ENCODE results near the gene MGAT5. TPM values are rescaled to one million over a fixed set of nuclear protein-coding genes. Genes with fewer than 3 reads are reported as not detected.

MGAT5 gene
- total and polyA plus RNA-seq, 4 donors = 3.6 to 53.7 (median 31.3) TPM

GRCh38 chr2:134287323-134287722 is 33.5 kb downstream of the MGAT5 start:
- Histone ChIP-seq H3K9ac (ENCODE audit: insufficient read depth in 1 of 2, low read length in 2 of 2) (no peak overlapping the region), H3K4me1 (ENCODE audit: control insufficient read depth in 5 of 5, insufficient read depth in 5 of 5, low read length in 5 of 5) (peaks cover 0 to 21% (median 2%) of the 10 kb centered on the region in 5 donors), H3K9me3 (ENCODE audit: control insufficient read depth in 4 of 4, insufficient read depth in 3 of 4, low read length in 3 of 4) (no peaks in the 10 kb centered on the region), H3K36me3 (ENCODE audit: control insufficient read depth in 4 of 4, insufficient read depth in 4 of 4, low read length in 4 of 4) (no peaks in the 10 kb centered on the region), H3K4me3 (no peak overlapping the region), H3K27me3 (ENCODE audit: control insufficient read depth in 3 of 3, insufficient read depth in 3 of 3, low read length in 2 of 3) (no peaks in the 10 kb centered on the region), H3K27ac (ENCODE audit: low read depth in 1 of 2, low read length in 1 of 2) (no peak overlapping the region)
- no peak for ATAC-seq (ENCODE audit: insufficient read depth, low FRiP score)
- WGBS, 2 donors = 87 to 90% methylated on average over 2 of the region's 2 CpGs
- no peak for TF ChIP-seq CTCF (IDR thresholded peaks at IDR 0.05; ENCODE audit: control extremely low read depth, extremely low read depth)
- DNase-seq = peak in 1 of 3 donors; percentile 15

- no peak for DNase-seq
- no peak overlapping the region for H3K27ac ChIP-seq (ENCODE audit: low read depth in 1 of 2, low read length in 1 of 2)
- no peak overlapping the region for H3K4me3 ChIP-seq
- no peak overlapping the region for H3K9ac ChIP-seq (ENCODE audit: insufficient read depth in 1 of 2, low read length in 2 of 2)
- no peaks in the 10 kb centered on the region for H3K9me3 ChIP-seq (ENCODE audit: control insufficient read depth in 4 of 4, insufficient read depth in 3 of 4, low read length in 3 of 4)
- no peak for TF ChIP-seq CTCF (IDR thresholded peaks at IDR 0.05; ENCODE audit: control extremely low read depth, extremely low read depth)
- no peaks in the 10 kb centered on the region for H3K27me3 ChIP-seq (ENCODE audit: control insufficient read depth in 3 of 3, insufficient read depth in 3 of 3, low read length in 2 of 3)
- 88 to 90% methylated on average over 3 of the region's 3 CpGs for WGBS, 2 donors
- H3K4me1 ChIP-seq (ENCODE audit: control insufficient read depth in 5 of 5, insufficient read depth in 5 of 5, low read length in 5 of 5) = peaks cover 0 to 18% (median 2%) of the 10 kb centered on the region in 5 donors
- no peaks in the 10 kb centered on the region for H3K36me3 ChIP-seq (ENCODE audit: control insufficient read depth in 4 of 4, insufficient read depth in 4 of 4, low read length in 4 of 4)
- ATAC-seq (ENCODE audit: insufficient read depth, low FRiP score) = no peak
Observed at GRCh38 chr2:134288814-134289213, 34.9 kb downstream of the MGAT5 start.

GRCh38 chr2:134289225-134289624 is 35.4 kb downstream of the MGAT5 start:
- H3K27me3 ChIP-seq (ENCODE audit: control insufficient read depth in 3 of 3, insufficient read depth in 3 of 3, low read length in 2 of 3) = no peaks in the 10 kb centered on the region
- DNase-seq (no peak), ATAC-seq (ENCODE audit: insufficient read depth, low FRiP score) (no peak)
- H3K36me3 ChIP-seq (ENCODE audit: control insufficient read depth in 4 of 4, insufficient read depth in 4 of 4, low read length in 4 of 4) = no peaks in the 10 kb centered on the region
- WGBS, 2 donors = 94 to 97% methylated on average over 6 of the region's 6 CpGs
- peaks cover 0 to 18% (median 2%) of the 10 kb centered on the region in 5 donors for H3K4me1 ChIP-seq (ENCODE audit: control insufficient read depth in 5 of 5, insufficient read depth in 5 of 5, low read length in 5 of 5)
- no peak overlapping the region for H3K4me3 ChIP-seq
- no peaks in the 10 kb centered on the region for H3K9me3 ChIP-seq (ENCODE audit: control insufficient read depth in 4 of 4, insufficient read depth in 3 of 4, low read length in 3 of 4)
- TF ChIP-seq CTCF (IDR thresholded peaks at IDR 0.05; ENCODE audit: control extremely low read depth, extremely low read depth) = no peak
- no peak overlapping the region for H3K27ac ChIP-seq (ENCODE audit: low read depth in 1 of 2, low read length in 1 of 2)
- H3K9ac ChIP-seq (ENCODE audit: insufficient read depth in 1 of 2, low read length in 2 of 2) = no peak overlapping the region

GRCh38 chr2:134290358-134290757 is 36.5 kb downstream of the MGAT5 start:
- H3K27ac ChIP-seq (ENCODE audit: low read depth in 1 of 2, low read length in 1 of 2) = no peak overlapping the region
- H3K4me3 ChIP-seq = no peak overlapping the region
- no peaks in the 10 kb centered on the region for H3K36me3 ChIP-seq (ENCODE audit: control insufficient read depth in 4 of 4, insufficient read depth in 4 of 4, low read length in 4 of 4)
- no peaks in the 10 kb centered on the region for H3K27me3 ChIP-seq (ENCODE audit: control insufficient read depth in 3 of 3, insufficient read depth in 3 of 3, low read length in 2 of 3)
- DNase-seq (no peak), ATAC-seq (ENCODE audit: insufficient read depth, low FRiP score) (no peak)
- peaks cover 0 to 21% (median 2%) of the 10 kb centered on the region in 5 donors for H3K4me1 ChIP-seq (ENCODE audit: control insufficient read depth in 5 of 5, insufficient read depth in 5 of 5, low read length in 5 of 5)
- no peak for TF ChIP-seq CTCF (IDR thresholded peaks at IDR 0.05; ENCODE audit: control extremely low read depth, extremely low read depth)
- H3K9me3 ChIP-seq (ENCODE audit: control insufficient read depth in 4 of 4, insufficient read depth in 3 of 4, low read length in 3 of 4) = no peaks in the 10 kb centered on the region
- H3K9ac ChIP-seq (ENCODE audit: insufficient read depth in 1 of 2, low read length in 2 of 2) = no peak overlapping the region
